Testis (tissue), 2 donors: ENCODE measurements around the gene PRKAG2.

Experiments
- POLR2A ChIP-seq: fragments of 450-650 bp; IDR thresholded peaks from one replicate; pipeline ENCODE4 v1.6.1; 2017; ENCODE audit warnings: antibody characterized with exemption, mild to moderate bottlenecking, moderate library complexity
- TF ChIP-seq, protein P1 (sequence below), 3 experiments: fragments of 450-650 bp in 2 of 3; fragments of 200-600 bp in 1 of 3; sonication (generic) in 1 of 3; IDR thresholded peaks; one replicate each; pipeline ENCODE4 v1.5.1; 2016 to 2019; ENCODE audit warnings: antibody characterized with exemption in 3 of 3, mild to moderate bottlenecking in 2 of 3, moderate library complexity in 1 of 3

GRCh38 chr7:151702961-151703360 is 174.0 kb downstream of the PRKAG2 start:
- TF ChIP-seq, protein P1, sequence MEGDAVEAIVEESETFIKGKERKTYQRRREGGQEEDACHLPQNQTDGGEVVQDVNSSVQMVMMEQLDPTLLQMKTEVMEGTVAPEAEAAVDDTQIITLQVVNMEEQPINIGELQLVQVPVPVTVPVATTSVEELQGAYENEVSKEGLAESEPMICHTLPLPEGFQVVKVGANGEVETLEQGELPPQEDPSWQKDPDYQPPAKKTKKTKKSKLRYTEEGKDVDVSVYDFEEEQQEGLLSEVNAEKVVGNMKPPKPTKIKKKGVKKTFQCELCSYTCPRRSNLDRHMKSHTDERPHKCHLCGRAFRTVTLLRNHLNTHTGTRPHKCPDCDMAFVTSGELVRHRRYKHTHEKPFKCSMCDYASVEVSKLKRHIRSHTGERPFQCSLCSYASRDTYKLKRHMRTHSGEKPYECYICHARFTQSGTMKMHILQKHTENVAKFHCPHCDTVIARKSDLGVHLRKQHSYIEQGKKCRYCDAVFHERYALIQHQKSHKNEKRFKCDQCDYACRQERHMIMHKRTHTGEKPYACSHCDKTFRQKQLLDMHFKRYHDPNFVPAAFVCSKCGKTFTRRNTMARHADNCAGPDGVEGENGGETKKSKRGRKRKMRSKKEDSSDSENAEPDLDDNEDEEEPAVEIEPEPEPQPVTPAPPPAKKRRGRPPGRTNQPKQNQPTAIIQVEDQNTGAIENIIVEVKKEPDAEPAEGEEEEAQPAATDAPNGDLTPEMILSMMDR (IDR thresholded peaks at IDR 0.05), result no peak
- TF ChIP-seq POLR2A, result no peak
